HUES6 (cell line): ENCODE results near the gene ANKRD29.

Experiments used
- H3K27ac ChIP-seq: 2 replicates; pipeline ENCODE4 v1.7.0; 2013; ENCODE audit warnings: low read depth, mild to moderate bottlenecking, low read length, inconsistent platforms
- H3K27me3 ChIP-seq: 2 replicates; pipeline ENCODE4 v1.6.1; 2013; ENCODE audit warnings: low read length; ENCODE audit not compliant: control insufficient read depth, insufficient read depth
- H3K36me3 ChIP-seq: 2 replicates; pipeline ENCODE4 v1.6.1; 2013; ENCODE audit warnings: low read length; ENCODE audit not compliant: control insufficient read depth, insufficient read depth
- H3K4me1 ChIP-seq: 2 replicates; pipeline ENCODE4 v1.6.1; 2013; ENCODE audit warnings: low read length; ENCODE audit not compliant: control insufficient read depth, insufficient read depth
- H3K4me3 ChIP-seq: 2 replicates; pipeline ENCODE4 v1.5.1; 2013; ENCODE audit warnings: low read depth, low read length
- H3K9ac ChIP-seq: one replicate; pipeline ENCODE4 v1.6.1; 2013; ENCODE audit warnings: mild to moderate bottlenecking, low read length
- H3K9me3 ChIP-seq: 2 replicates; pipeline ENCODE4 v1.6.1; 2013; ENCODE audit warnings: low read depth, low read length; ENCODE audit not compliant: control insufficient read depth, insufficient read depth

Gene ANKRD29

GRCh38 chr18:23550898-23551297 is 111.8 kb downstream of the ANKRD29 start:
- H3K4me1 ChIP-seq: no peaks in the 10 kb centered on the region
- no peak overlapping the region for H3K4me3 ChIP-seq
- no peaks in the 10 kb centered on the region for H3K27me3 ChIP-seq
- H3K36me3 ChIP-seq: peaks cover 90% of the 10 kb centered on the region
- H3K9me3 ChIP-seq: no peaks in the 10 kb centered on the region
- H3K9ac ChIP-seq: no peak overlapping the region
- no peak overlapping the region for H3K27ac ChIP-seq
